ENCODE measurements around the gene ZNF792.
A peak's percentile ranks its signal among the peaks of the same experiment; 100 is the strongest.
"Not testable (repeated sequence)": the region's sequence is repeated elsewhere in the genome, so short reads cannot be mapped to it uniquely, and the experiment has no call there.

The ZNF792 gene

DNA sequence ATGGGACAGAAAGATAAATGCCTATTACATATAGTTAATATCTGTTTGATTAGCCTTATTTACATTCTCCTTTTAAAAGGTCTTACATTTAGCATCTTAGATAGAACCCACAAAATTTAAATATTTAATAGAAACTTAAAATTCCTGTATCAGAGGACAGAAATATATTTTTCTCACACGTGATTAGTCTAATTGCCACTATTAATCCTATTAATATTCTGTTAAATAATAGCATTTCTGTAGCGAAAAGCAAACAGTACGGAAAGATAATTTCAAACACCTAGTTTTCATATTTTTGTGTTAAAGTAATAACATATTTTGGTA lies 37.7 kb downstream of the ZNF792 start:
- H3K9ac ChIP-seq (ENCODE audit: low read length) = no peak overlapping the region

DNA sequence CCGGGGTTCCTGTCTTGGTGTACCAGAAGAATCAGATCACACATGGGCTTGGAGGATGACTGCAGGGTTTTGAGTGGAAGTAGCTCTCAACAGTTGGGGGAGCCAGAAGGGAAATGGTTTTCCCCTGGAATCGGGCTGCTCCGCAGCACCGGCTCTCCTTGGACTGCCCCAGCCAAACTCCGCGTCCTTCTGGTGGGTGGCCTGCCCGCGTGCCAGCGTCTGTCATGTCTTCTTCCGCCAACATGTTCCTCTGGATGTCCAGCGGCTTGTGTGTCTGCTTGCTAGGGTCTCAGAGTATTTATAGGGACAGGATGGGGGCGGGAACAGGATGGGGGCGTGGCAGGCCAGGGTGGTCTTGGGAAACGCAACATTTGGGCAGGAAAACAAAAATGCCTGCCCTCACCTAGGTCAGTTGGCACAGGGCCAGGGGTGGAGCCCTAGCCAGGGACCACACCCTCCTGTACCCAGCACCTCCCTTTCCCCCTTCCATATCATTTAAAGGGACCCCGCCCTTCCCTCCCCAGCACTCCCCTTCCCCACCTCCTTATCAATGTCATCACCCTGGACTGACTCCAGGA lies 38.7 kb downstream of the ZNF792 start:
- Histone ChIP-seq H3K36me3 (ENCODE audit: control insufficient read depth, insufficient read depth, low read length) (no peaks in the 10 kb centered on the region), H3K27me3 (ENCODE audit: control insufficient read depth, insufficient read depth, low read length) (no peaks in the 10 kb centered on the region), H3K4me1 (ENCODE audit: control insufficient read depth, insufficient read depth, low read length) (peaks cover 3% of the 10 kb centered on the region), H3K27ac (ENCODE audit: low read depth, low read length) (no peak overlapping the region), H3K4me3 (ENCODE audit: low read length) (no peak overlapping the region), H3K9ac (ENCODE audit: low read length) (no peak overlapping the region)

More for the DNA sequence above, 37.7 kb downstream of the ZNF792 start:
- Histone ChIP-seq H3K27ac (ENCODE audit: low read depth, low read length) (peak overlapping the region; percentile 34), H3K36me3 (ENCODE audit: control insufficient read depth, insufficient read depth, low read length) (no peaks in the 10 kb centered on the region), H3K27me3 (ENCODE audit: control insufficient read depth, insufficient read depth, low read length) (no peaks in the 10 kb centered on the region), H3K4me1 (ENCODE audit: control insufficient read depth, insufficient read depth, low read length) (peaks cover 3% of the 10 kb centered on the region), H3K4me3 (ENCODE audit: low read length) (no peak overlapping the region)

DNA sequence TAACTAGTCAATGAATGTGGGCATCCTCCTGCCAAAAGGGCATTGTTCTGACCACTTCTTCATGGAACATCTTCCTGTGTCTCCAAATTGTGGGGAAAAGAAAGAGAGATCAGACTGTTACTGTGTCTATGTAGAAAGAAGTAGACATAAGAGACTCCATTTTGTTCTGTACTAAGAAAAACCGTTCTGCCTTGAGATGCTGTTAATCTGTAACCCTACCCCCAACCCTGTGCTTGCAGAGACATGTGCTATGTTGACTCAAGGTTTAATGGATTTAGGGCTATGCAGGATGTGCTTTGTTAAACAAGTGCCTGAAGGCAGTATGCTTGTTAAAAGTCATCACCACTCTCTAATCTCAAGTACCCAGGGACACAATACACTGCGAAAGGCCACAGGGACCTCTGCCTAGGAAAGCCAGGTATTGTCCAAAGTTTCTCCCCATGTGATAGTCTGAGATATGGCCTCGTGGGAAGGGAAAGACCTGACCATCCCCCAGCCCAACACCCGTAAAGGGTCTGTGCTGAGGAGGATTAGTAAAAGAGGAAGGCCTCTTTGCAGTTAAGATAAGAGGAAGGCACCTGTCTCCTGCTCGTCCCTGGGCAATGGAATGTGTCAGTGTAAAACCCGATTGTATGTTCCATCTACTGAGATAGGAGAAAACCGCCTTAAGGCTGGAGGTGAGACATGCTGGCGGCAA lies 43.8 kb downstream of the ZNF792 start:
- not testable (repeated sequence) for H3K36me3 ChIP-seq (ENCODE audit: control insufficient read depth, insufficient read depth, low read length); H3K9ac ChIP-seq (ENCODE audit: low read length); H3K4me3 ChIP-seq (ENCODE audit: low read length); H3K27me3 ChIP-seq (ENCODE audit: control insufficient read depth, insufficient read depth, low read length); H3K4me1 ChIP-seq (ENCODE audit: control insufficient read depth, insufficient read depth, low read length); H3K27ac ChIP-seq (ENCODE audit: low read depth, low read length)

DNA sequence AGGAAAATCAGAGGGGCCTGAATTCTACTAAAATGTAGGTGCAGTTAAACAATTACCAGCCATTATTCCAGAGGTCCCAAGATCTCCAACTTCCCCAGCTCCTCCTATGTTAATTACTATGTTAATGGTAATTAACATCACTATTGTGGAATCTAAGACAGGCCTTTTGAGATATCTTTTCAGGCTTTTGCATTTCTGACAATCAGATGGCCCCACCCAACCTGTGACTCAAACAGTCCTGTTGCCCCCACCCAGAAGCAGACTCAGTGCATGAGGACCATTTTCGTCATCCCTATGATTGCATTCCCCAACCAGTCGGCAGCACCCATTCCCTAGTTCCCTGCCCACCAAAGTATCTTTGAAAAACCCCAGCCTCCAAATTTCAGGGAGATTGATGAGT lies 45.8 kb downstream of the ZNF792 start:
- no peak overlapping the region for H3K27ac ChIP-seq (ENCODE audit: low read depth, low read length)
- no peak overlapping the region for H3K4me3 ChIP-seq (ENCODE audit: low read length)
- no peaks in the 10 kb centered on the region for H3K36me3 ChIP-seq (ENCODE audit: control insufficient read depth, insufficient read depth, low read length)
- H3K9ac ChIP-seq (ENCODE audit: low read length) = no peak overlapping the region
- no peaks in the 10 kb centered on the region for H3K4me1 ChIP-seq (ENCODE audit: control insufficient read depth, insufficient read depth, low read length)
- no peaks in the 10 kb centered on the region for H3K27me3 ChIP-seq (ENCODE audit: control insufficient read depth, insufficient read depth, low read length)

DNA sequence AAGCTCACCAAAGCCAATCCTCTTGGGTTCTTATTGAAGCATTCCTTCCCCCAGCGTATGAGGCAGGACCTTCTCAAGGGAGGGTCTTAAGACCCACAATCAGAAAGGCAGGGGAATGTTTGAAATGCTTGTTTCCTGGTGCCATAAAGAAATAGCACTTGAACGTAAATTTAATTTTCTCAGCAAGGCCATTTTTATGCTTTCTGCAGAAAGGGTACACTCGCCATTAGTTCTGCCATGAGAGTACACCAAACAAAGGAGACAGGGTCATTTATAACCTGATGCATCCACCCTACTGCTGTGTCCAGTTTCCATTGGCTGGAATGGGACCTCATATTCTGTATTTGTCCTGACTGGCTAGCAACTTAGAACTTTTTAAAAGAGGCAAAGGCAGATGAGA lies 46.9 kb downstream of the ZNF792 start:
- not testable (repeated sequence) for H3K4me1 ChIP-seq (ENCODE audit: control insufficient read depth, insufficient read depth, low read length); H3K9ac ChIP-seq (ENCODE audit: low read length); H3K27me3 ChIP-seq (ENCODE audit: control insufficient read depth, insufficient read depth, low read length); H3K36me3 ChIP-seq (ENCODE audit: control insufficient read depth, insufficient read depth, low read length); H3K27ac ChIP-seq (ENCODE audit: low read depth, low read length); H3K4me3 ChIP-seq (ENCODE audit: low read length)

DNA sequence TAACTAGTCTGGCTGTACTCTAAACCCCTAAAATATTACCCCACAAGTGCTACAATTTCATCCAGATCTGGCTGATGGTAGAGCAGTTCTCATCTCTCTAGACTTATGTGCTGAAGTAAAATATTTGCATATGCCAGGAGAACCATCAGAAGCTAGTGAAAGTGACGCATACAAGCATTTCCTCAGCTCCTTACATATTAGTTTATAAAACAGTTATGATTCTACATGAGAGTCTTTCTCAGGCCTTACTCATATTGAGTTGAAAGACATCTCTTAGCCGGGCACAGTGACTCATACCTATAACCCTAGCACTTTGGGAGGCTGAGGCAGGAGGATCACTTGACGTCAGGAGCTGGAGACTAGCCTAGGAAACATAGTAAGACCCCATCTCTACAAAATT lies 53.3 kb downstream of the ZNF792 start:
- H3K27me3 ChIP-seq (ENCODE audit: control insufficient read depth, insufficient read depth, low read length) = no peaks in the 10 kb centered on the region

More for the DNA sequence above, 53.3 kb downstream of the ZNF792 start:
- Histone ChIP-seq H3K4me1 (ENCODE audit: control insufficient read depth, insufficient read depth, low read length) (no peaks in the 10 kb centered on the region), H3K9ac (ENCODE audit: low read length) (no peak overlapping the region), H3K36me3 (ENCODE audit: control insufficient read depth, insufficient read depth, low read length) (no peaks in the 10 kb centered on the region), H3K27ac (ENCODE audit: low read depth, low read length) (no peak overlapping the region), H3K4me3 (ENCODE audit: low read length) (no peak overlapping the region)

Data from rectal smooth muscle tissue (tissue), 1 donor.